ENCODE data around the gene SPEM1.

The SPEM1 gene

DNA sequence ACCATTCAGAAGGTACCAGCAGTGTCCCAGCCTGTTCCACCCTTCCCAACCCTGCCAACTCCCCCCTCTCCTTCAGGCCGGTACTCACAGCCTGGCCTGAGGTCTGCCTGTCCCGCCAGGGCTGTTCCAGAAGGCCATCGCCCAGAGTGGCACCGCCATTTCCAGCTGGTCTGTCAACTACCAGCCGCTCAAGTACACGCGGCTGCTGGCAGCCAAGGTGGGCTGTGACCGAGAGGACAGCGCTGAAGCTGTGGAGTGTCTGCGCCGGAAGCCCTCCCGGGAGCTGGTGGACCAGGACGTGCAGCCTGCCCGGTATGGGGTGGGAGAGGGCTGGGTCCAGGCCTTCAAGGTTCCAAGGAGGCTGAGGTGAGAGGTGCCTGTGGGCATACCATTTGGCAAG is 5.3 kb upstream of the SPEM1 start:
- Mint-ChIP-seq H3K4me1 (no peaks in the 10 kb centered on the region), H3K9me3 (no peaks in the 10 kb centered on the region), H3K27me3 (peaks cover 11% of the 10 kb centered on the region), H3K27ac (ENCODE audit: low read depth) (no peak overlapping the region), H3K4me3 (no peak overlapping the region), H3K36me3 (ENCODE audit: insufficient read depth) (peaks cover 2% of the 10 kb centered on the region)
- DNase-seq (ENCODE audit: low spot score in 2 of 2): no peak
- ATAC-seq (replicated peaks; ENCODE audit: extremely low read depth, poor library complexity, severe bottlenecking): no peak

- H3K4me3 Mint-ChIP-seq: no peak overlapping the region
- no peaks in the 10 kb centered on the region for H3K4me1 Mint-ChIP-seq
- no peak overlapping the region for H3K27ac Mint-ChIP-seq (ENCODE audit: low read depth)
- DNase-seq (ENCODE audit: low spot score in 2 of 2) (no peak), ATAC-seq (replicated peaks; ENCODE audit: extremely low read depth, poor library complexity, severe bottlenecking) (no peak)
- peaks cover 2% of the 10 kb centered on the region for H3K36me3 Mint-ChIP-seq (ENCODE audit: insufficient read depth)
- H3K27me3 Mint-ChIP-seq: peaks cover 11% of the 10 kb centered on the region
- H3K9me3 Mint-ChIP-seq: no peaks in the 10 kb centered on the region
Measured at GRCh38 chr17:7415784-7416183, 4.3 kb upstream of the SPEM1 start.

GRCh38 chr17:7416323-7416722 is 3.8 kb upstream of the SPEM1 start:
- H3K36me3 Mint-ChIP-seq (ENCODE audit: insufficient read depth): peaks cover 2% of the 10 kb centered on the region
- no peak overlapping the region for H3K4me3 Mint-ChIP-seq
- H3K4me1 Mint-ChIP-seq: no peaks in the 10 kb centered on the region
- H3K27ac Mint-ChIP-seq (ENCODE audit: low read depth): no peak overlapping the region
- peaks cover 11% of the 10 kb centered on the region for H3K27me3 Mint-ChIP-seq
- ATAC-seq (replicated peaks; ENCODE audit: extremely low read depth, poor library complexity, severe bottlenecking) (no peak), DNase-seq (ENCODE audit: low spot score in 2 of 2) (no peak)
- no peaks in the 10 kb centered on the region for H3K9me3 Mint-ChIP-seq

DNA sequence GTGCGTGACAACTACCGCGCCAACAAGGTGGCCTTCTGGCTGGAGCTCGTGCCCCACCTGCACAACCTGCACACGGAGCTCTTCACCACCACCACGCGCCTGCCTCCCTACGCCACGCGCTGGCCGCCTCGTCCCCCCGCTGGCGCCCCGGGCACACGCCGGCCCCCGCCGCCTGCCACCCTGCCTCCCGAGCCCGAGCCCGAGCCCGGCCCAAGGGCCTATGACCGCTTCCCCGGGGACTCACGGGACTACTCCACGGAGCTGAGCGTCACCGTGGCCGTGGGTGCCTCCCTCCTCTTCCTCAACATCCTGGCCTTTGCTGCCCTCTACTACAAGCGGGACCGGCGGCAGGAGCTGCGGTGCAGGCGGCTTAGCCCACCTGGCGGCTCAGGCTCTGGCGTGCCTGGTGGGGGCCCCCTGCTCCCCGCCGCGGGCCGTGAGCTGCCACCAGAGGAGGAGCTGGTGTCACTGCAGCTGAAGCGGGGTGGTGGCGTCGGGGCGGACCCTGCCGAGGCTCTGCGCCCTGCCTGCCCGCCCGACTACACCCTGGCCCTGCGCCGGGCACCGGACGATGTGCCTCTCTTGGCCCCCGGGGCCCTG is 3.0 kb upstream of the SPEM1 start:
- no peak overlapping the region for H3K4me3 Mint-ChIP-seq
- peaks cover 11% of the 10 kb centered on the region for H3K27me3 Mint-ChIP-seq
- DNase-seq (ENCODE audit: low spot score in 2 of 2) (no peak), ATAC-seq (replicated peaks; ENCODE audit: extremely low read depth, poor library complexity, severe bottlenecking) (no peak)
- no peak overlapping the region for H3K27ac Mint-ChIP-seq (ENCODE audit: low read depth)
- H3K9me3 Mint-ChIP-seq: no peaks in the 10 kb centered on the region
- H3K36me3 Mint-ChIP-seq (ENCODE audit: insufficient read depth): peaks cover 2% of the 10 kb centered on the region
- no peaks in the 10 kb centered on the region for H3K4me1 Mint-ChIP-seq

DNA sequence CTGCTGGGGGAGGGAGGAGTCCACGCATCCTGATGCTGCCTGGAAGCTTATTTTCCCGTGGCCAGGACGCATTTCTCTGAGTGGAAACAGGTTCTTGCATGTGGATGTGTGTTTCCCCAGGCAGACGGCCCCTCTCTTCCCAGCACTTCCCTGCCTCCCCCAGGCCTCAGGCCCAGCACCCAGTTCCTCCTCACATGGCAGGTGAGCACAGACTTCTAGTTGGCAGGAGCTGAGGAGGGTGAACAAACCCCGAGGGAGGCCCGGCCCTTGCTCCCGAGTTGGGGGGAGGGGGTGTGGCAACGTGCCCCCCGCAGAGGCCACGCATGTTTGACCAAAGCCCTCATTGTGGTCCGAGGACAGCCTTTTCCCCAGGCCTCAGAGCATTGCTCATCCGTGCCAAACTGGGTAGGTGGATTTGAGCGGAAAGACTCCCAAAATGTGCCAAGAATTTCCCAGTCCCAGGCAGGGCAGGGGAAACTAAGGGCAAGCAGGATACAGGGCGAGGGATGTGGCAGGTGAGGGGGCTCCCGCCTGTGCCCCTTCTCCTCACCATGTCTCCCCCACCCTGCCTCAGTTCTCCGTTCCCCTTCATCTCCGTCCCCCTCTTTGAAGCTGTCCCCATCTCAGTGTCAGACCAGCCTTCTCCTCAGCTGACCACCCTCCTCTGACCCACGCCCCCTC is 1.5 kb upstream of the SPEM1 start:
- Mint-ChIP-seq H3K36me3 (ENCODE audit: insufficient read depth) (no peaks in the 10 kb centered on the region), H3K27ac (ENCODE audit: low read depth) (no peak overlapping the region), H3K27me3 (peaks cover 11% of the 10 kb centered on the region), H3K9me3 (no peaks in the 10 kb centered on the region), H3K4me1 (no peaks in the 10 kb centered on the region), H3K4me3 (no peak overlapping the region)
- ATAC-seq (replicated peaks; ENCODE audit: extremely low read depth, poor library complexity, severe bottlenecking) (no peak), DNase-seq (ENCODE audit: low spot score in 2 of 2) (no peak)

GRCh38 chr17:7421186-7421585 is 1.1 kb downstream of the SPEM1 start:
- Mint-ChIP-seq H3K27ac (ENCODE audit: low read depth) (no peak overlapping the region), H3K4me1 (no peaks in the 10 kb centered on the region), H3K36me3 (ENCODE audit: insufficient read depth) (peaks cover 2% of the 10 kb centered on the region), H3K9me3 (no peaks in the 10 kb centered on the region), H3K4me3 (no peak overlapping the region), H3K27me3 (peaks cover 11% of the 10 kb centered on the region)
- no peak for ATAC-seq (replicated peaks; ENCODE audit: extremely low read depth, poor library complexity, severe bottlenecking)
- no peak for DNase-seq (ENCODE audit: low spot score in 2 of 2)

DNA sequence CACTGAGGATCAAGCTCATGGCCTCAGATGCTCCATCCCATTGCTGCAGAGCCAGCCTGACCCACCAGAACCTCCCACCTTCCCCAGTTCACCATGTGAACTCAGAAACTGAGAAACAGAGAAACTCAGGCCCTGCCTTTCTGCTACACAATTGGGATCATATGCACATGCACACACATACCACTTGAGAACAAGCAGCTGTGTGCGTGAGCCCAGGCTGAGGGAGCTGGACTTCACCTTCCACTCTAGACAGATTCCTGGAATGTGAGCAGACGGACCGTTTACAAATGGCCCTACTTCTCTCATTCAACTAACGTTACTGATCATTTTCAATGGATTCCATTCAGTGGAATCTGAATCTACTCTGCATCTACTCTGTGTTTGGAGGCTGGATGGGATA is 3.6 kb downstream of the SPEM1 start:
- ATAC-seq (replicated peaks; ENCODE audit: extremely low read depth, poor library complexity, severe bottlenecking) (no peak), DNase-seq (ENCODE audit: low spot score in 2 of 2) (no peak)
- no peaks in the 10 kb centered on the region for H3K9me3 Mint-ChIP-seq
- peaks cover 9% of the 10 kb centered on the region for H3K27me3 Mint-ChIP-seq
- H3K4me3 Mint-ChIP-seq: no peak overlapping the region
- no peak overlapping the region for H3K27ac Mint-ChIP-seq (ENCODE audit: low read depth)
- no peaks in the 10 kb centered on the region for H3K4me1 Mint-ChIP-seq
- H3K36me3 Mint-ChIP-seq (ENCODE audit: insufficient read depth): peaks cover 2% of the 10 kb centered on the region

DNA sequence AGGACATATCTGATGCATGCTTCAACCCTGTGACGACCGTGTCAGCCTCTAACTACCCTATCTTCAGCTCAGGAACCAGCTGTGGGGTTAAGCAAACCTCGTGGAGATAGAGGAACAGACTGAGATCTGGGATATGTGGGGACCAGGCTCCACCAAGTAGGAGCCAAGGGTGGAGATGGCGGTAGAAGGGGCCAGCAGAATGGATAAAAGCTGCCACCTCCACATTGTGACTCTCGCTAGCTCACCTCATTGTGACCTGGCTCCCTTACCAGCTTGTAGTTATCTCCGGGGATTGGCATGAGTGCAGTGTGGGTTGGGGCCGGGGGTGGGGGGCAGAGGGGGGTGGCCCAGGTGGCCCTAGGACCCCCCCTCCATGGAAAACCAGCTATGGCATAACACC is 5.2 kb downstream of the SPEM1 start, which contains the start of gene SPEM2:
Gene SPEM2, plus strand, starts transcription at position 301 of the 400 bp plus-strand sequence. Its CDS starts 73 bp downstream, at position 374.
- Mint-ChIP-seq H3K4me3 (no peak within 1 kb of the TSS), H3K4me1 (no peaks in the 10 kb centered on the region), H3K27ac (ENCODE audit: low read depth) (peak within 1 kb of the TSS; percentile 8), H3K27me3 (no peaks in the 10 kb centered on the region), H3K9me3 (no peaks in the 10 kb centered on the region), H3K36me3 (ENCODE audit: insufficient read depth) (peaks cover 4% of the 10 kb centered on the region)
- ATAC-seq (replicated peaks; ENCODE audit: extremely low read depth, poor library complexity, severe bottlenecking) (no peak), DNase-seq (ENCODE audit: low spot score in 2 of 2) (no peak)

DNA sequence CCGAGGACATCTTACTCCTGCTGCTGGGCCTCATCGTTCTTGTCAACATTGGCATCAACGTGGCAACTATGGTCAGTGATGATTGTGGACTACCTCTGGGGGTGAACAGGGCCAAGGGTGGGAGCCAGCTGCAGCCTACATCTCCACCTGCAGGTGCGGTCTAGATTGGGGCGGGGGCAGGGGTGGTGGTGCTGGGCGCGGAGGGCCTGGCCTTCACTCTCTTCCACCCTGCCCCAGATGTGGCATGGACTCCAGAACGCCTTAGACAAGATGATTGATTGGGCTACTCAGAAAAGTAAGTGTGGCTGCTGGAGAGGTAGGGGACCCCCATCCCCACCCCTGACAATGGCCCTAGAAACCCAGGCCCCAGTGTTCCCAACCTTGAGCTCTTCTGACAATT is 5.6 kb downstream of the SPEM1 start:
- no peak for DNase-seq (ENCODE audit: low spot score in 2 of 2)
- Mint-ChIP-seq H3K4me1 (no peaks in the 10 kb centered on the region), H3K36me3 (ENCODE audit: insufficient read depth) (peaks cover 4% of the 10 kb centered on the region), H3K9me3 (no peaks in the 10 kb centered on the region), H3K4me3 (no peak overlapping the region), H3K27ac (ENCODE audit: low read depth) (no peak overlapping the region), H3K27me3 (no peaks in the 10 kb centered on the region)
- no peak for ATAC-seq (replicated peaks; ENCODE audit: extremely low read depth, poor library complexity, severe bottlenecking)

- Mint-ChIP-seq H3K36me3 (ENCODE audit: insufficient read depth) (peaks cover 4% of the 10 kb centered on the region), H3K27me3 (no peaks in the 10 kb centered on the region), H3K4me1 (no peaks in the 10 kb centered on the region), H3K9me3 (no peaks in the 10 kb centered on the region), H3K27ac (ENCODE audit: low read depth) (no peak overlapping the region), H3K4me3 (no peak overlapping the region)
- DNase-seq (ENCODE audit: low spot score in 2 of 2) (no peak), ATAC-seq (replicated peaks; ENCODE audit: extremely low read depth, poor library complexity, severe bottlenecking) (no peak)
Measured at GRCh38 chr17:7426203-7426863, 6.2 kb downstream of the SPEM1 start.

- Mint-ChIP-seq H3K27me3 (no peaks in the 10 kb centered on the region), H3K4me3 (no peak overlapping the region), H3K27ac (ENCODE audit: low read depth) (no peak overlapping the region), H3K36me3 (ENCODE audit: insufficient read depth) (peaks cover 4% of the 10 kb centered on the region), H3K9me3 (no peaks in the 10 kb centered on the region), H3K4me1 (no peaks in the 10 kb centered on the region)
- ATAC-seq (replicated peaks; ENCODE audit: extremely low read depth, poor library complexity, severe bottlenecking): no peak
- no peak for DNase-seq (ENCODE audit: low spot score in 2 of 2)
Measured at GRCh38 chr17:7426896-7427489, 6.9 kb downstream of the SPEM1 start.

DNA sequence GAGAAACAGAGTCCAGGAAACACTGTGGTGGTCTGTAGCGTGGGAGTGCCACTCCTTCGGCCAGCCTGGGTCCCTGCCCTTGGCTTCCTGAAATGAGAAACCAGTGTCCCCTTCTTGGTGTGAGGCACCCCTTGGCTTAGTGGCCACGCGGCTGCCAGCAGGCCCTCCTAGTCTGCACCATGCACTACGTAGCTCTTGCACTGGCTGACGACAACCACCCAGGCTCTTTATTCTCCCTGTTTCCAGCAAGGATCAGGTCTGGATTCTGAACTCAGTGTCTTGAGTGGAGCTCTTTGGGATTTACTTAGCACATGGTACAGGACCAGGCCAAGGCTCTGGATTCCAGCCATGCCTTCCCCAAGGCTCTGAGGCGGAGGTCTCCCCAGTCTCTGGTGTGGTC is 7.4 kb downstream of the SPEM1 start:
- Mint-ChIP-seq H3K36me3 (ENCODE audit: insufficient read depth) (peaks cover 4% of the 10 kb centered on the region), H3K9me3 (no peaks in the 10 kb centered on the region), H3K27ac (ENCODE audit: low read depth) (no peak overlapping the region), H3K27me3 (no peaks in the 10 kb centered on the region), H3K4me1 (no peaks in the 10 kb centered on the region), H3K4me3 (no peak overlapping the region)
- DNase-seq (ENCODE audit: low spot score in 2 of 2): no peak
- no peak for ATAC-seq (replicated peaks; ENCODE audit: extremely low read depth, poor library complexity, severe bottlenecking)

GRCh38 chr17:7428557-7428956 is 8.4 kb downstream of the SPEM1 start, which contains the start of gene SPEM3:
TSS of gene SPEM3 (plus strand) at chr17:7428857. CDS start at chr17:7428903, 46 bp downstream.
- Mint-ChIP-seq H3K4me3 (no peak within 1 kb of the TSS), H3K36me3 (ENCODE audit: insufficient read depth) (peaks cover 4% of the 10 kb centered on the region), H3K4me1 (no peaks in the 10 kb centered on the region), H3K27ac (ENCODE audit: low read depth) (no peak within 1 kb of the TSS), H3K9me3 (no peaks in the 10 kb centered on the region), H3K27me3 (no peaks in the 10 kb centered on the region)
- DNase-seq (ENCODE audit: low spot score in 2 of 2): no peak
- ATAC-seq (replicated peaks; ENCODE audit: extremely low read depth, poor library complexity, severe bottlenecking): no peak
